Activated T-cell treated with anti-CD3 and anti-CD28 coated beads, Interleukin-2, amount 50 U/mL, for 4 hours (primary cell): ENCODE results near the gene HACE1. TPM values are rescaled to one million over a fixed set of nuclear protein-coding genes. Genes with fewer than 3 reads are reported as not detected.
A peak's percentile ranks its signal among the peaks of the same experiment; 100 is the strongest.

Experiments
- ATAC-seq, 2 donors: fragments of 200-7000 bp; cut with Tn5 transposase; one replicate each; pipeline ENCODE4 v1.10.0; 2021
- DNase-seq: peaks from one replicate; pipeline ENCODE4 v3.0.0-alpha.2; 2020
- H3K27me3 Mint-ChIP-seq: one replicate; pipeline ENCODE4 v1.8.0; 2021; ENCODE audit warnings: low read depth, mixed read lengths
- H3K36me3 Mint-ChIP-seq: one replicate; pipeline ENCODE4 v1.8.0; 2022; ENCODE audit warnings: mixed read lengths; ENCODE audit not compliant: insufficient read depth
- H3K4me1 Mint-ChIP-seq: one replicate; pipeline ENCODE4 v1.8.0; 2021; ENCODE audit warnings: low read depth, mixed read lengths
- H3K4me3 Mint-ChIP-seq: one replicate; pipeline ENCODE4 v1.8.0; 2021; ENCODE audit warnings: mild to moderate bottlenecking, moderate library complexity, mixed read lengths
- H3K9me3 Mint-ChIP-seq: one replicate; pipeline ENCODE4 v1.8.0; 2021; ENCODE audit warnings: mixed read lengths
- total RNA-seq, 3 donors: library from RNA; stranded (reverse); gene quantifications; one replicate each; pipeline ENCODE4 v1.2.1, GENCODE V29; 2021

HACE1 gene
- total RNA-seq, 3 donors from 2014 or later, result 6.3 to 8.6 (median 7.5) TPM

- Mint-ChIP-seq H3K27me3 (no peaks in the 10 kb centered on the region), H3K4me3 (no peak overlapping the region), H3K36me3 (peaks cover 8% of the 10 kb centered on the region), H3K9me3 (no peaks in the 10 kb centered on the region), H3K4me1 (no peaks in the 10 kb centered on the region)
- ATAC-seq, result no peak
- DNase-seq, result no peak
Observed at GRCh38 chr6:104736545-104736944, 123.2 kb downstream of the HACE1 start.

- ATAC-seq, result no peak
- no peak overlapping the region for H3K4me3 Mint-ChIP-seq
- H3K4me1 Mint-ChIP-seq, result no peaks in the 10 kb centered on the region
- H3K36me3 Mint-ChIP-seq, result peaks cover 15% of the 10 kb centered on the region
- no peaks in the 10 kb centered on the region for H3K27me3 Mint-ChIP-seq
- no peak for DNase-seq
- H3K9me3 Mint-ChIP-seq, result no peaks in the 10 kb centered on the region
Observed at GRCh38 chr6:104730450-104730849, 129.3 kb downstream of the HACE1 start.

GRCh38 chr6:104729433-104729832 is 130.3 kb downstream of the HACE1 start:
- no peak for DNase-seq
- H3K4me1 Mint-ChIP-seq, result no peaks in the 10 kb centered on the region
- H3K9me3 Mint-ChIP-seq, result no peaks in the 10 kb centered on the region
- no peak for ATAC-seq
- peaks cover 15% of the 10 kb centered on the region for H3K36me3 Mint-ChIP-seq
- H3K27me3 Mint-ChIP-seq, result no peaks in the 10 kb centered on the region
- H3K4me3 Mint-ChIP-seq, result no peak overlapping the region

GRCh38 chr6:104728448-104728847 is 131.3 kb downstream of the HACE1 start:
- no peak for ATAC-seq
- H3K4me1 Mint-ChIP-seq, result no peaks in the 10 kb centered on the region
- H3K4me3 Mint-ChIP-seq, result no peak overlapping the region

GRCh38 chr6:104718672-104719071 is 141.0 kb downstream of the HACE1 start:
- Mint-ChIP-seq H3K4me1 (no peaks in the 10 kb centered on the region), H3K27me3 (no peaks in the 10 kb centered on the region), H3K36me3 (no peaks in the 10 kb centered on the region), H3K4me3 (no peak overlapping the region), H3K9me3 (no peaks in the 10 kb centered on the region)
- DNase-seq (no peak), ATAC-seq (no peak)

More at GRCh38 chr6:104728448-104728847, 131.3 kb downstream of the HACE1 start:
- Mint-ChIP-seq H3K27me3 (no peaks in the 10 kb centered on the region), H3K9me3 (no peaks in the 10 kb centered on the region), H3K36me3 (peaks cover 15% of the 10 kb centered on the region)
- DNase-seq, result no peak

GRCh38 chr6:104716858-104717257 is 142.9 kb downstream of the HACE1 start:
- Mint-ChIP-seq H3K9me3 (no peaks in the 10 kb centered on the region), H3K36me3 (no peaks in the 10 kb centered on the region), H3K27me3 (no peaks in the 10 kb centered on the region), H3K4me1 (no peaks in the 10 kb centered on the region), H3K4me3 (no peak overlapping the region)
- ATAC-seq (no peak), DNase-seq (no peak)

GRCh38 chr6:104714796-104715195 is 144.9 kb downstream of the HACE1 start:
- Mint-ChIP-seq H3K4me1 (no peaks in the 10 kb centered on the region), H3K36me3 (no peaks in the 10 kb centered on the region), H3K27me3 (no peaks in the 10 kb centered on the region), H3K4me3 (no peak overlapping the region), H3K9me3 (no peaks in the 10 kb centered on the region)
- DNase-seq (no peak), ATAC-seq (no peak)

- no peaks in the 10 kb centered on the region for H3K36me3 Mint-ChIP-seq
- ATAC-seq (no peak), DNase-seq (no peak)
- H3K9me3 Mint-ChIP-seq, result peaks cover 4% of the 10 kb centered on the region
- H3K4me1 Mint-ChIP-seq, result no peaks in the 10 kb centered on the region
- H3K4me3 Mint-ChIP-seq, result no peak overlapping the region
- H3K27me3 Mint-ChIP-seq, result no peaks in the 10 kb centered on the region
Observed at GRCh38 chr6:104713982-104714381, 145.7 kb downstream of the HACE1 start.

GRCh38 chr6:104711371-104711770 is 148.3 kb downstream of the HACE1 start:
- no peaks in the 10 kb centered on the region for H3K27me3 Mint-ChIP-seq
- ATAC-seq, result no peak

GRCh38 chr6:104710543-104711335 is 149.0 kb downstream of the HACE1 start:
- no peak for ATAC-seq
- H3K27me3 Mint-ChIP-seq, result no peaks in the 10 kb centered on the region
- H3K36me3 Mint-ChIP-seq, result no peaks in the 10 kb centered on the region
- no peak for DNase-seq
- no peak overlapping the region for H3K4me3 Mint-ChIP-seq
- peaks cover 4% of the 10 kb centered on the region for H3K9me3 Mint-ChIP-seq
- peaks cover 9% of the 10 kb centered on the region for H3K4me1 Mint-ChIP-seq

More at GRCh38 chr6:104711371-104711770, 148.3 kb downstream of the HACE1 start:
- H3K4me1 Mint-ChIP-seq, result peaks cover 4% of the 10 kb centered on the region
- peaks cover 4% of the 10 kb centered on the region for H3K9me3 Mint-ChIP-seq
- H3K4me3 Mint-ChIP-seq, result no peak overlapping the region
- no peaks in the 10 kb centered on the region for H3K36me3 Mint-ChIP-seq
- no peak for DNase-seq

GRCh38 chr6:104705916-104706442 is 153.7 kb downstream of the HACE1 start:
- H3K27me3 Mint-ChIP-seq, result no peaks in the 10 kb centered on the region
- ATAC-seq, result no peak
- no peak overlapping the region for H3K4me3 Mint-ChIP-seq
- no peak for DNase-seq
- no peaks in the 10 kb centered on the region for H3K36me3 Mint-ChIP-seq
- peaks cover 4% of the 10 kb centered on the region for H3K9me3 Mint-ChIP-seq
- peaks cover 38% of the 10 kb centered on the region for H3K4me1 Mint-ChIP-seq

GRCh38 chr6:104705095-104705707 is 154.5 kb downstream of the HACE1 start:
- peaks cover 38% of the 10 kb centered on the region for H3K4me1 Mint-ChIP-seq
- no peaks in the 10 kb centered on the region for H3K36me3 Mint-ChIP-seq
- DNase-seq (peak; percentile 9), ATAC-seq (peak; percentile 50 to 67)
- peak overlapping the region; percentile 61 for H3K4me3 Mint-ChIP-seq
- peaks cover 4% of the 10 kb centered on the region for H3K9me3 Mint-ChIP-seq
- H3K27me3 Mint-ChIP-seq, result no peaks in the 10 kb centered on the region

- Mint-ChIP-seq H3K27me3 (no peaks in the 10 kb centered on the region), H3K36me3 (no peaks in the 10 kb centered on the region), H3K4me3 (no peak overlapping the region), H3K4me1 (peaks cover 38% of the 10 kb centered on the region), H3K9me3 (peaks cover under 1% of the 10 kb centered on the region)
- DNase-seq (no peak), ATAC-seq (no peak)
Observed at GRCh38 chr6:104704191-104704590, 155.5 kb downstream of the HACE1 start.

GRCh38 chr6:104702126-104702841 is 157.4 kb downstream of the HACE1 start:
- Mint-ChIP-seq H3K4me1 (peaks cover 38% of the 10 kb centered on the region), H3K36me3 (no peaks in the 10 kb centered on the region), H3K9me3 (no peaks in the 10 kb centered on the region), H3K4me3 (no peak overlapping the region), H3K27me3 (no peaks in the 10 kb centered on the region)
- ATAC-seq (no peak), DNase-seq (no peak)
